Erythroblast (primary cell): ENCODE results near the gene ZNF609.

Experiments
- GATA1 ChIP-seq: IDR thresholded peaks from 2 replicates; pipeline ENCODE4 v1.6.1; 2011; ENCODE audit warnings: low read depth, mild to moderate bottlenecking, control low read depth, low read length, moderate library complexity
- POLR2A ChIP-seq: IDR thresholded peaks from 2 replicates; pipeline ENCODE4 v1.6.1; 2011; ENCODE audit warnings: mild to moderate bottlenecking, low read length

- TF ChIP-seq POLR2A = no peak
- TF ChIP-seq GATA1 = no peak
Measured at GRCh38 chr15:64515196-64515595, 54.8 kb downstream of the ZNF609 start.
